Stimulated activated CD4-positive, alpha-beta T cell treated with anti-CD3 and anti-CD28 coated beads, TNF-alpha, amount 100 ng/mL, for 1 hour (primary cell): Measurements from ENCODE around the gene FBXO11.
A peak's percentile ranks its signal among the peaks of the same experiment; 100 is the strongest.
"Not testable (repeated sequence)": the region's sequence is repeated elsewhere in the genome, so short reads cannot be mapped to it uniquely, and the experiment has no call there.

Source experiments
- DNase-seq, 3 donors: peaks; one replicate each; pipeline ENCODE4 v3.0.0-alpha.2; 2020; ENCODE audit warnings: low read depth in 3 of 3, low spot score in 1 of 3

The FBXO11 gene

DNA sequence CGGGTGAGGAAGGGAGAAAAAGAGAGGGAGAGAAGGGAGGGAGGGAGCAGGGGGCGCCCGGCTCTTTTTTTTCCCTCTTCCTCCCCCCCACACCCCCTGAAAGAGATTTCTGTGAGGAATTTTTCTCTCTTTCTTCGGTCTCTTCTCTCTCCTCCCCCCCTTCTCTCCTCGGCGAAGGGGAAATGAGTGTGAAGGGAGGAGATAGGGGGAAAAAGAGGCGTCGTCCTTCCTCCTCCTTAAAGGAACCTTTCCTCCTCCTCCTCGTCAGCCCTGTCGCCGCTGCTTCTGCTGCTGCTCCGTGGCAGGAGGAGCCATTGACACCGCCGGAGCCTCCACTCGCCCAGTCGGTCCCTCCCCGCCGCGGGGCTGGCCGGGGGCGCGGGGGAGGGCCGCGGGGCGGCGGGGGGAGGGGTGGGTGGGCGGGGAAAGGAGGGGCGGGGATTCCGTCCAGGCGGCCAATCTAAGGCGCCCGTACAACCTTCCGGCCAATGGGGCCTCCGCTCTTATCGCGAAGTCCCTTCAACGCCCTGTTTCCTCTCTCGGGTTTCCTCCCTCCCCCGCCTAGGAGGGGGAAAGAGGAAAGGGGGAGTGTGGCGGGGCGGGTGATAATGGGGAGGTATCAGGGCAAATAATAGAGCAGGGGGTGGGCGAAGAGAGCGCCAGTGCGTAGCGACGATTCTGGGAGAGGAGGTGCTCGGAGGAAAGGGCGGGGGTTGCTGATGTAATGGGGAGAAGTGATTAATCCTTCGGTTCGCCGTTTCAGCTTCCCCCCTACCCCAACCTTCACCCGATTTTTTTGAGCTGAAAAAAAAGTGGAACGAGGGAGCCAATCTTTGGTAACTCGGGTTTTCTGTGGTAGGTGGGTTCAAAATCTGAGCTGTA is at the start of gene FBXO11:
Gene FBXO11 (minus strand): TSS at position 342 of the 882 bp plus-strand sequence. CDS start 778 bp downstream, outside the sequence.
- DNase-seq, result peak; percentile 81 to 92 (median 92)

DNA sequence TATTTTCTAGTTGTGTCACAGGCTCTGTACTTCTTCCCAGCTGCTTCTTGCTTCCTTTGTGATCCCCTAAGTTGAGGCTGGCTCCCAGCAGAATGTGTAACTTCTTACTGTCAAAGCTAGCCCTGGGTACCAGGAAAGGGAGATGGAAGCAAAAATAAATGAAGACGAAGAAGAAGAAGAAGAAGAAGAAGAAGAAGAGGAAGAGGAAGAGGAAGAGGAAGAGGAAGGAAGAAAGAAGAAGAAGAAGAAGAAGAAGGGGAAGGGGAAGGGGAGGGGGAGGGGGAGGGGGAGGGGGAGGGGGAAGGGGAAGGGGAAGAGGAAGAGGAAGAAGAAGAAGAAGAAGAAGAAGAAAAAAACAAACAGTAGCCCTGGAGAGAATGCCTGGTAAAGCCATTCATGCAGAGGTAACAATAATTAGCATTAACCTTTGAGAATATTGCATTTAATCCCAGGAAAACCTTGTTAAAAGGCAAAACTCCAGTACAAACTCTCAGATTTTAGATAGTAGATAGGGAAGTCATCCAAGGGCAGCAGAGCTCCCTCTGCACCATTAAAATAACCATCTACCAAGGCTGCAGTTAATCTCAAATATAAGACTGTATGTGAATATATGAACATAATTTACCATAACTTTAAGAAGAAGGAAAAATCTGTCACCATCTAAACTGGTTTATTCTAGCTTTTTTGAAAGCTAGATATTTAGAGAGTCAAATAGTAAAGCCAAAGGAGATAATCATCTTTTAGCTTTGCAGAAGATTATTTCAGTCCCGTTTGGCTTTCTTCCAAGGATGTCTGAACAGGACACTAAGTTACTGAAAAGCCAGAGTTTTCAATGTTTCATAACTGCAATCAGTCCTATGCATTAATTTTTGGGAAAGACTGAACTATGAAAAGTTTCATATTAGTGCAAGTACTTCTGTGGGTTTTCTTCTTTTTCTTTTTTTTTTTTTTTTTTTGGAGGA is 44.3 kb upstream of the FBXO11 start:
- DNase-seq, result no peak

DNA sequence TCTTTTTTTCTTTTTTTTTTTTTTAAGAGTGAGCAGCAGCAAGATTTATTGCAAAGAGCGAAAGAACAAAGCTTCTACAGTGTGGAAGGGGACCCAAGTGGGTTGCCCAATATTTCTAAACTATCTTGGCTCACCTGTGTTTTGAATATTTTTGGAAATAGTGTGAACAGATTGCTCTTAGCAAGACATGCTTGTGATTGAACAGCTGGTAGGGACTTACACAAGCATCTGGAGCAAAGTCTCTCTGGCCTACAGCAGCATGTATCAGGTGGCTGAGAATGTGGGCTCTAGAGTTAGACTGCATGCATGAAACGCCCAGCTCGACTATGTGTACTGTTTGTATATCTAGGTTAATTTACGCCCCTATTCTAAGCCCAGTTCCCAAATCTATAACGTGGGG is 40.3 kb upstream of the FBXO11 start:
- no peak for DNase-seq

DNA sequence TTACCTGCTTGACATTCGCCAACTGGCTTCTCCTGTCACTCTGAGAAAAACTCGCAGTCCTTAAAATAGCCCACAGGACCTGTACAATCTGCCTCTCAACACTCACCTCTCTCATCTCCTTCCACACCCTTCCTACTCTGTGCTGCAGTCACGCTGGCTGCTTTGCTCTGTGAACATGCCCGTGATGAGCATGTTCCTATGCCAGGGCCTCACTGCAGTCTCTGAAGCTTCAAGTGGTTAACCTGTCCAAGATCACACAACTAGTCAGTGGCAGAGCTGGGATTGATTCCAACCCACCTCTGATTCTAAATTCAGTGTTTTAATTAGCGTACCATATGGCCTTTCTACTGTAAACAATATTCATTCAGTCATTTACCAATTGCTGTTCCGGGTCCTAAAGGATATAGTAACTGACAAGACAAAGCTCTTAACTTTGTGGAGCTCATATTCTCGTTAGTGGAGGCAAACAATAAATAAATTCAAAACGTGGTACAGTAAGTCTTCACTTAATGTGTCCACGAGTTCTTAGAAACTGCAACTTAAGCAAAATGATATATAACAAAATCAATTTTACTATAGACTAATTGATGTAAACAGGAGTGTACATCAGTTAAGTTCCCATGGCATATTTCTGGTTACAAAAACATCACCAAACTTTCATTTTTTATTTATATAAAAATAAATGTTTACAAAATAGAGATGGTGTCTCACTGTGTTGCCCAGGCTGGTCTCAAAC is 38.9 kb upstream of the FBXO11 start:
- no peak for DNase-seq

DNA sequence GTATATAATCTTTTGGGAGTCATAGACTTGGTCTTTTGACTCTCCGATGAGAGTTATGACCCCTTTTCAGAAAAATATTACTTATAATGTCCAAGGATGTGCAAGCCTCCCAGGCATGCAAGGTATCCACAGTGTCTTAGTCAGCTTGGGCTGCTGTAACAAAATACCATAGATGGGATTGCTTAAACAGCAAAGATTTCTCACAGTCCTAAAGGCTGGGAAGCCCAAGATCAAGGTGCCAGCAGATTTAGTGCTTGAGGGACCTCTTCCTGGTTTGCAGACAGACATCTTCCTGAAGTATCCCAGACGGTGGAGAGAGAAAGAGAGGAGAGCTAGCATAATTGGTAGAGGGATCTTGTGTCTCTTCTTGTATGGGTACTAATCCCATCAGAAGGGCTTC is 35.6 kb upstream of the FBXO11 start:
- no peak for DNase-seq

DNA sequence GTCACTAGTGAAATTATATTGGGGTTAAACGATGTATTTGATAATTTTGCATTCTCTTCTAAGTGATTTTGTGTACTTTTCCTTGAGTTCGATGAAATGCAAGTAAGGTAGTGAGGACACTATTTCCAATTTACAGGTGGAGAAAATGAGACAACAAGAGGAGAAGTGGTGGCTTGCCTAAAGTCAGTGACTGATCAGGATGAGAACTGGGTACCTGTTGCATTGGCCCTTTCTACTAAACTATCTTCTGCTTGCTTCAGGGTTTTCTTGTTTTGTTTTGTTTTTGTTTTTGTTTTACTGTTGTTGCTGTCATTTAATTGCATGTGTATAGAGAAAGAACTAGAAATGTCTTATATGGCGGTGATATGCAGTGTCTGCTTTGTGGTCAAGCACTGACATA is 31.4 kb upstream of the FBXO11 start:
- no peak for DNase-seq

DNA sequence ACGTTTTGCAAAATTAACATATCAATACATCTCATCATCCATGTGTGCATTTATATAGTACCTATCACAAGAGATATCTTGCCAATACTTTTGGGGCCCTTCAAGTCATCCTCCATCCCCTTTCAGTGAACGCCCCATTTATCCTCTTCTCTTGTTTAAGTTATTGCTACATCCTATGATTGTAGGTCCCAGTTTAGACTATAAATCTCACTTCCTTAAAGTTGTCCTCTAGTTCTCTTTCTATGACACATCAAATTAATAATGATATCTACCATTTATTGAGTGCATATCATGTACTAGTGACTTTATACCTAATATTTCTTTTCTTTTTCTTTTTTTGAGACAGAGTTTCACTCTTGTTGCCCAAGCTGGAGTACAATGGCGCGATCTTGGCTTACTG is 28.8 kb upstream of the FBXO11 start:
- DNase-seq, result no peak

DNA sequence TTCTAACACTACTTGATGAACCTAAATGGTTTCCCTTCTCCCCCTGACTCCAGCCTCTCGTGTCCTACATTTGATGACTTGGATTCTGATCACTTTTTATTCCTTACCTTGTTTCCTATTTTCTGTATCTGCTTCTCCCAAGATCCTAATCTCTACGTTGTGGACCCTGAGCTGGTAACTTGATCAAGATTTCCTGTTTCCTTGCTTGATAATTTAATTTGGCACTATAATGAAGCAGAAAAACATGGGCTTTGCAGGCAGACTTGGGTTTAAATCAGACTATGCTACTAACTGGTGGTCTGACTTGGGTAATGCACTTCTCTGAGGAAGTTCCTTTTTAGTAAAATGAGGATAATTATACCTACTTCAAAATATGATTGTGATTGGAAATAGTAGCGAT is 11.7 kb upstream of the FBXO11 start:
- no peak for DNase-seq

DNA sequence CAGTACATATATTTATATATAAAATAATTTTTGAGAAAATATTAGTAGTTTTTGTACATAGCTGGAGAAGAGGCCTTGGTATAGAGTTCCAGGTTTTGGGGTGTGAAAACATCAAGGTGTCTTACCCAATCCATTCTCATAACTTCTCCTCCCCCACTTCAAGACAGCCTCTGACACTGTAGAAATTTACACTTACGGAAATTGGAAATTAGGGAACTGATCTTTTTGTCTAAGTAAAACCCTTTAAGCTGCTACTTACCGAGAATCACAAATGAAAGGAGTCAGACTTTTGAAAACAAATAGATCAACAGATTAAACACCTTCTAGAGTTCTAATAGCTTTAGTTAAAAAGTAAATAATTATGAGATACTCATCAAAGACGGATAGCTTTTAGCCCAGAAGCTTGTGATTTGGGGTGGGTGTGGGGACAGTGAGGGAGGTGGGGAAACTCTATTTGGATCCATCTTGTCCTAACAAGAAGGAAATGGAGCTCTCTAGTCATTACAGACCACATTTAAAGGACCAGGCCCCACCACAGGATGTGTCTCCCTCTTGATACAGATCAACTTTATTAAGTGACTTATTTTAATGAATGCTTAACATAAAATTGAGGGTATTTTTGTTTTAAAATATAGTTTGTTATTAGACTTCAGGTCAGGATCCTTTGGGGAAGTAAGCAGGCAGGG is 11.1 kb upstream of the FBXO11 start:
- DNase-seq, result no peak

DNA sequence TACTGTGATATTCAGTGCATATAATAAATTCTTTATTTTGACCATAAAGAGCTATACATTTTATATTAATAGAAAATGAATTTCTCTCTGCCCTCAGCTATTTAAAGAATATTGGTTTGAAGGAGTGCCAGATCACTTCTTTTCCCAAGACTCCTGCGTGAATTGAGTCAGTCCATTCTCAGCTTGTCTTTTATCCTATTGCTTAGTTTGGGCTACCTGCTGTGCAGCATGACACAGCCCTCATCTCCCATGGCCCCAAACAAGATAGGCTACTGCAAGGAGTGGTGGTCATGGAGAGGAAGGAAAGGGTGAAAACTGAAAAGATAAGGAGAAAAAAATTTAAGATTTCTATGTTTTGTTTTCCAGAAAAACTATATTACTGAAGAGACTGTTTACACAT is 10.1 kb upstream of the FBXO11 start:
- DNase-seq, result no peak

DNA sequence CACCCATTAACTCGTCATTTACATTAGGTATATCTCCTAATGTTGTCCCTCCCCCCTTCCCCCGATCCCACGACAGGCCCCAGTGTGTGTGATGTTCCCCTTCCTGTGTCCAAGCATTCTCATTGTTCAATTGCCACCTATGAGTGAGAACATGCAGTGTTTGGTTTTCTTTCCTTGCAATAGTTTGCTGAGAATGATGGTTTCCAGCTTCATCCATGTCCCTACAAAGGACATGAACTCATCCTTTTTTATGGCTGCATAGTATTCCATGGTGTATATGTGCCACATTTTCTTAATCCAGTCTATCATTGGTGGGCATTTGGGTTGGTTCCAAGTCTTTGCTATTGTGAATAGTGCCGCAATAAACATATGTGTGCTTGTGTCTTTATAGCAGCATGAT is 4.4 kb upstream of the FBXO11 start:
- DNase-seq, result not testable (repeated sequence)

DNA sequence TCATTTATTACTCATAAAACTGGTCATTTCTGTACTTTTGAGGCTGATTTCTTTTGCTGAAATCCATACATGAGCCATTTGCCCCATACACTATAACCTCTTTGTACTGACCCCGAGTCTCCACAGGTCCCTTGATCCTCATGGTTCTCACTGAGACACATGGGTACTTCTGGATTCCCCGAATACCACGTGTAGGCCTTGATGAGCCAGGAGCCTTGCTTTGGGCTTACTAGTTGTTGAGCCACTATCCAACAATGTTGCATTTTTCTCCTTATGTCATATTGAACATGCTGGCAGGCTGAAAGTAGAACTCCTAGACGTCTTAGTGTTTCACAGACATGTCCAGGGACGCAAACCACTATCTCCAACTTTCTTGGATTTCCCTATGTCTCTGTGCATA is 2.4 kb upstream of the FBXO11 start:
- DNase-seq, result no peak

DNA sequence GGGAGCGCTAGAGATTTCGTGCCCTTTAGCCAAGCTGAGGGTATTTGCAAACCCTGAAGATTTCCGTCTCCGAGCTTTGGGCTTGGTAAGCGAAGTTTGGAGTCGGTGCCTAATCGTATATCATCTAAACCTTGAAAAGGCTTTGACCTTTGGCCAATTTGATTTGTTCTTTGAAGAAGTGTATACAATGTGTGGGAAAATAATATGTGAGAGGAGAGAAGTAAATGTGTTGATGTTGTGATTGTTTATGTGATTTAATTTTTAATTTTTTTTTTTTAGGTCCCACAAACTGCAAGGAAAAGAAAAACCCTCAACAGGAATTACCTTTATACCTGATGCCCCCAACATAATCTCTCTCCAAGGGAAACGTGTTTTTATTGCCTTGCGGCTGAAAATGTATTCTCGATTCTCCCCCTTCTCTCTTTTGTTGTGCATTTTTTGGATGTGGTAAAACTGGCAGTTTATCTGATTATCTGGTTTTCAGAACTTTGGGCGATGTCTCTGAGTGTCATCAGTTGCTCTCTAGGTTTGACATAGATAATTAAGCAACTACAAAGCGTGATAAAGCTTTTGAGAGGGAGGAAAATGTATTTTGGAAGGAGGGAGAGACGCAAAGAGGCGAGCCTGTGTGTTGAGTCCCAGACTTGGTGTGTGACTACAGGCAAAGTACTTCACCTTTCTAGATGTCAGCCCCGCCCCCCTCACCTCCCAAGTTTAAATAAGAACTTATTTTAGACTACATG is 912 bp upstream of the FBXO11 start:
- DNase-seq, result peak in 1 of 3 donors; percentile 7

DNA sequence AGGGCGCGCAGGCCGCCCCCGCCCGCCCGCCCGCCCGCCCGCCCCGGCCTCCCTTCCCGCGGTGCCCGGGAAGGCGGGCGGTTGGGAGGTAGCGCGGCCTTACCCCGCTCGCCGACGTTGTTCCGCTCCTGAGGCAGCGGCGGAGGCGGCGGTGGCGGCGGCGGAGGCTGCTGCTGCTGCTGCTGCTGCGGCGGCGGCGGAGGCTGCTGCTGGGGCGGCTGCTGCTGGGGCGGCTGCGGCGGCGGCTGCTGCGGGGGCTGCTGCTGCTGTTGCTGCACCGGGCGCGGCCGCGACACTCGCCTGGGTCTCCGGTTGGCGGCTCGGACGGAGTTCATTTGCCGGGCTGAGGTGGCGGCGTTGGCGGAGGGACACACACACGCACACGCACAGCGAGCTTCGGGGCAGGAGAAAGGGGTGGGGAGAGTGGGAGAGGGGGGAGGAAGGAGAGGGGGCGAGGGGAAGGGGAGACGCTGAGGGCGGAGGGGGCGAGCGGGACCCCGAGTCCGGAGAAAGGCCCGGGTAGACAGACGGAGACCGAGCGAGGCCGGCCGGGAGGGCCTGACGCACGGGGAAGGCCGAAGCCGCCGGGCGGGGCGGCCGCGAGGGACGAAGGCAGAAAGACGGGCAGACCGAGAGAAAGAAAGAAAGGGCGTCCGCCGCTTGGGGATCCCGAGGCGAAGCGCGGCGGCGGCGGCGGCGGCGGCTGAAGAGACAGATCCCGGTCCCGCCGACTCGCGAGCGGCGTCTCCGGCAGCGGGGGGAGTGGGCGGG is 727 bp downstream of the FBXO11 start:
- DNase-seq, result peak in 2 of 3 donors; percentile 27 to 37

DNA sequence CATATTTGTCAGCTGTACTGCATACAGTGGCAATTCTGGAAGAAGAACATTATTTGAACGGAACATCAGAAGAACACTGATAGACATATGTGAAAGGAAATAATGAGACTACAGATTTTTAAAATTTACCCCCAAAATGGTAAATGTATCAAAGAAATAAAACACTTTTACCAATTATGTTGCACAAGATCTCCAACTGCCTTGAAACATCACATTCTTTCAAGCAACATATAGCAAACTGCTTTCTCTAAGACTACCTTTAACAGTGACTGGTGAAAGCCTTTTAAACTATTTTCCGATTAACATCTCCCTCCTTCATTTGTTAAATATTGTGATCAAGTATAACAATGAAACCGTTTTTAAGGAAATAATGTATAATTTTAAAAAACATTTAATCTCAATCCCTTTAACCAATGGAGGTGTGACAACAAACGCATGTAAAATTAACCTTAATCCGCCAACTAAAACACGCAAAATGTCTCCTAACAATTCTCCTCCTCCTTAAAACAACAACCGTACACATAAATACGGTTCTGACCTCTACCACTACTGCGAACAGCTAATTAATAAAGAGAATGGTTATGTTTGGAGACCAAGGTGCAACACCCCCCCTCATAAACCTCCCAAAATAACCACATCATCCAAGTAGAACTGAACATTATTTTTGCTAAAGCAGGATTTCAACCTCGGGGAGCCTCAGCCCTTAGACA is 2.4 kb downstream of the FBXO11 start:
- no peak for DNase-seq

DNA sequence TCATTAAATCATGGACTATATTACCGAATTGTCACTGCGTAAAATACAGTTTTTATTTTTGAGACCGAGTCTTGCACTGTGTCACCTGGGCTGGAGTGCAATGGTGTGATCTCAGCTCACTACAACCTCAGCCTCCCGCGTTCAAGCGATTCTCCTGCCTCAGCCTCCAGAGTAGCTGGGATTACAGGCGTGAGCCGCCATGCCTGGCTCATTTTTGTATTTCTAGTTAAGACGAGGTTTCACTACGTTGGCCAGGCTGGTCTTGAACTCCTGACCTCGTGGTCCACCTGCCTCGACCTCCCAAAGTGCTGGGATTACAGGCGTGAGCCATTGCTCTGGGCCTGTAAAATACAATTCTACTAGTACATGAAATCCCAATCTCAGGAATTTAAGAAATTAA is 4.4 kb downstream of the FBXO11 start:
- not testable (repeated sequence) for DNase-seq

DNA sequence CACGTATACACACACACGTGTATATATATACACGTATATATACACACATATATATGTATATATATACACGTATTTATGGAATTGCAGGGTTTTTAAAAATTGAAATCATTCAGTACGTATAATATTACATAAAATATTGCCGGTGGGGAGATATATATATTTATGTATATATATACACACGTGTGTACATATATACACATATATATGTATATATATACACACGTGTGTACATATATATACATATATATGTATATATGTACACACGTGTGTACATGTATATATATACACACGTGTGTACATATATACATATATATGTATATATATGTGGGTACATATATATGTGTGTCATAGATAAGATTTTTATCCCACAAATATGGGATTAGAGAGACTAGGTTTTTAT is 5.4 kb downstream of the FBXO11 start:
- no peak for DNase-seq
